Measurements from ENCODE around the gene KCNJ12.
"Not testable (repeated sequence)": the region's sequence is repeated elsewhere in the genome, so short reads cannot be mapped to it uniquely, and the experiment has no call there.

GRCh38 chr17:21336541-21337294 lies 39.4 kb upstream of the KCNJ12 start:
- TF ChIP-seq, protein P1, sequence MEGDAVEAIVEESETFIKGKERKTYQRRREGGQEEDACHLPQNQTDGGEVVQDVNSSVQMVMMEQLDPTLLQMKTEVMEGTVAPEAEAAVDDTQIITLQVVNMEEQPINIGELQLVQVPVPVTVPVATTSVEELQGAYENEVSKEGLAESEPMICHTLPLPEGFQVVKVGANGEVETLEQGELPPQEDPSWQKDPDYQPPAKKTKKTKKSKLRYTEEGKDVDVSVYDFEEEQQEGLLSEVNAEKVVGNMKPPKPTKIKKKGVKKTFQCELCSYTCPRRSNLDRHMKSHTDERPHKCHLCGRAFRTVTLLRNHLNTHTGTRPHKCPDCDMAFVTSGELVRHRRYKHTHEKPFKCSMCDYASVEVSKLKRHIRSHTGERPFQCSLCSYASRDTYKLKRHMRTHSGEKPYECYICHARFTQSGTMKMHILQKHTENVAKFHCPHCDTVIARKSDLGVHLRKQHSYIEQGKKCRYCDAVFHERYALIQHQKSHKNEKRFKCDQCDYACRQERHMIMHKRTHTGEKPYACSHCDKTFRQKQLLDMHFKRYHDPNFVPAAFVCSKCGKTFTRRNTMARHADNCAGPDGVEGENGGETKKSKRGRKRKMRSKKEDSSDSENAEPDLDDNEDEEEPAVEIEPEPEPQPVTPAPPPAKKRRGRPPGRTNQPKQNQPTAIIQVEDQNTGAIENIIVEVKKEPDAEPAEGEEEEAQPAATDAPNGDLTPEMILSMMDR (IDR thresholded peaks at IDR 0.05 in 2 of 3, conservative IDR thresholded peaks at IDR 0.05 in 1 of 3; ENCODE audit: borderline replicate concordance in 1 of 3, insufficient read depth in 1 of 3, low read depth in 2 of 3, low read length in 2 of 3) = not testable (repeated sequence)
- not testable (repeated sequence) for TF ChIP-seq POLR2A (IDR thresholded peaks at IDR 0.05; ENCODE audit: borderline replicate concordance, extremely low read depth, insufficient read depth, insufficient read length)

All from HCT116 (cell line).